Activated CD4-positive, CD25-positive, alpha-beta regulatory T cell (primary cell): ENCODE measurements around the gene SFXN2.
"Not testable (repeated sequence)": the region's sequence is repeated elsewhere in the genome, so short reads cannot be mapped to it uniquely, and the experiment has no call there.

Source experiments
- DNase-seq, 4 experiments: peaks; one replicate each; lab custom pipeline; 2025; lab: John Stamatoyannopoulos, UW

The SFXN2 gene

DNA sequence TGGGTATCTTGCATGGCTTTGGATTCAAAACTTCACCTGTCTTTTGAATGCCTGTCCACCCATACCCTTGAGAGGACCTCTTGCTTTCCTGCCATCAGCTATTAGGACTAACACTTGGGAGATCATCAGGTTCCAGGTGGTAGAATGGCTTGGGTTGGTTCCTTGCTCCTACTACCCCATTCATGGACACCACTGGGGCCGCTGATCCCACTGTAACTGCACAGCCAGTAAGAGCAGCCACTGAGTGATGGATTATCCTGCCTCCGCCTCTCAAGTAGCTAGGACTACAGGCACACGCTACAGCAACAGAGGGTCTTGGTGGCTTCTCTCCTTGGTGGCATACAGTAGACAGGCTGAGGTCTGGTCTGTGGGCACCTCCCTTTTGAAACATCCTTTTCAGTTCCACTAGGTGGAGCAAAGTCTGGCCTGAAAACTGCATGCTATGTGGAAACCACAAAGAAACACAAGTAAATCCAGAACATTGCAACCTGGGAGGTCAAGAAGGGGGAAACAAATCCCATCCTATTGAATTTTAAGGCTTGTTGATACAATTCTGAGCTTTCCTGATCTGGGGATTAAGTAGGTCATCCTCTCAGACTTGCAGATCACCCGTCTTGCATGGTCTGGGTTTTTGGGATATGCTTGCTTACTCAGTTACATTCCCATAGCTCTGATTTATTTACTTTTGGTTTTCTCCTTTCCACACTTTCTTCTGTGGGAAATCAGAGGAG, 38.7 kb downstream of the SFXN2 start:
- DNase-seq = no peak

DNA sequence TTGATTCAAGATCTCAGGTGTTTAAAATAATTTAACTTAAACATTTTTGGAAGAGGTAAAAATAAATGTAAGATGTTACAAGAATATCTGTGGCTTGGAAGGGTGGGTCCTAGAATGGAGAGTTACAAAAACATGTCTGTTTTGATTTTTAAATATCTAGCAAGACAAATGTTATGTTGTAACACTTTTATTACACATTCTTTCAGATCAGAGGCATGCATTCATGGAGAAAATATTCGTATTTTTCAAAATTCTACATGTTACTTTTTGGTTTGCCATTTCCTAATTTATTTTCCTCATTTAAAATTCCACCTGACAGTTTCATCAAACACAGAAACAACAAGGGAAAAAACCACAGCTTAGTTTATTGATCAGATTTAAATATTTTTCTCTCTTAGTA, 39.3 kb downstream of the SFXN2 start:
- DNase-seq = no peak

DNA sequence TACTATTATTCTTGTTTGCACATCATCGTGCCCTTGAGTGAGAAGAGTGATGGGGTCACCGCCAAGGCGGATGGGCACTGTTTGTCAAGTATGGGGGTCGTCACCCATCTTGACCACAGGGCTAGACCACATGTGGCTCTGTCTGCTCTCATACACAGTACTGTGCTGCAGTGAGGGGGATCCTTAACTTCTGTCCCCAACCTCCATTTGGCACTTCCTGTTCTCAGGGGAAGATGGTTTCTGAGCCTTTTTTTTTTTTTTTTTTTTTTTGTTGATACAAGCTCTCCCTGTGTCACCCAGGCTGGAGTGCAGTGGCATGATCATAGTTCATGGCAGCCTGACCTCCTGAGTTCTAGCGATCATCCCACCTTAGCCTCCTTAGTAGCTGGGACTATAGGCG, 42.9 kb downstream of the SFXN2 start:
- DNase-seq = no peak

DNA sequence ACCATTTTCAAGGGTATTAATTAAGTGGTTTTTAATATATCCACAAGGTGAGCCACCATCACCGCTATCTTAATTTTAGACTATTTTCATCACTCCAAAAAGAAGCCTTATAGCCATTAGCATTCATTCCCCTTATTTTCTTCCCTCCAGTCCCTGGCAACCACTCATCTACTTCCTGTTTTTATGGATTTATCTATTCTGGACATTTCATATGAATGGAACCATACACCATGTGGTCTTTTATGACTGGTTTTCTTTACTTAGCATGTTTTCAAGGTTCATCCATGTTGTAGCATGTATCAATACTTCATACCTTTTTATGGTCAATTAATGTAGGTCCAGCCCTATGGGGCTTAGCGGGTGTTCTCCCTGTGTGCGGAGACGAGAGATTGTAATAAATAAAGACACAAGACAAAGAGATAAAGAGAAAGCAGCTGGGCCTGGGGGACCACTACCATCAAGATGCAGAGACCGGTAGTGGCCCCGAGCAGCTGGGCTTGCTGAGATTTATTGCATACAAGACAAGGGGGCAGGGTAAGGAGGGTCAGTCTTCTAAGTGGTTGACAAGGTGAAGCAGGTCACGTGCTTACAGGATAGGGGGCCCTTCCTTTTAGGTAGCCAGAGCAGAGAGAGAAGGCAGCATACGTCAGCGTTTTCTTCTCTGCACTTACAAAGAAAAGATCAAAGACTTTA, 44.0 kb downstream of the SFXN2 start:
- no peak for DNase-seq

DNA sequence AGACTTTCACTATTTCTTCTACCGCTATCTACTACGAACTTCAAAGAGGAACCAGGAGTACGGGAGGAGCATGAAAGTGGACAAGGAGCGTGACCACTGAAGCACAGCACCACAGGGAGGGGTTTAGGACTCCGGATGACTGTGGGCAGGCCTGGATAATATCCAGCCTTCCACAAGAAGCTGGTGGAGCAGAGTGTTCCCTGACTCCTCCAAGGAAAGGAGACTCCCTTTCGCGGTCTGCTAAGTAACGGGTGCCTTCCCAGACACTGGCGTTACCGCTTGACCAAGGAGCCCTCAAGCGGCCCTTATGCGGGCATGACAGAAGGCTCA, 44.5 kb downstream of the SFXN2 start:
- DNase-seq = not testable (repeated sequence)

DNA sequence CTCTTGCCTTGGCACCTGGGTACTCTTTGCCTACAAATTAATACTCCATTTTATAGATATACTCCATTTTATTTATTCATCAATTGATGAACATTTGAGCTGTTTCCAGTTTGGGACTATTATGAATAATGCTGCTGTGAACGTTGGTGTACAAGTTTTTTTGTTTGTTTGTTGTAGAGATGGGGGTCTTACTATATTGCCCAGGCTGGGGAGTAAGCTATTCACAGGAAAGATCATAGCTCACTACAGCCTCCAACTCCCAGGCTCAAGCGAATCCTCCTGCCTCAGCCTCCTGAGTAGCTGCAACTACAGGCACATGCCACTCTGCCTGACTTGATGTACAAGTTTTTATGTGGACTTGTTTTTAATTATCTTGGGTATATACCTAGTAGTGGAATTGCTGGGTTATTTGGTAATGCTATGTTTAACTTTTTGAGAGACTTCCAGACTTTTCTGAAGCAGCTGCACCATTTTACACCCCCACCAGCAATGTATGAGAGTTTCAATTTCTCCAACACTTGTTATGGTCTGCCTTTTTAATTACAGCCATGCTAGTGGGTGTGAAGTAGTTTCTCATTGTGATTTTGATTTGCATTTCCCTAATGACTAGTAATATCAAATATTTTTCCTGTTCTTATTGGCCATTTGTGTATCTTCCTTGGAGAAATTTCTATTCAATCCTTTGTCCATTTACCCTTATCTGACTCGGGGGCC, 45.2 kb downstream of the SFXN2 start:
- DNase-seq = no peak

DNA sequence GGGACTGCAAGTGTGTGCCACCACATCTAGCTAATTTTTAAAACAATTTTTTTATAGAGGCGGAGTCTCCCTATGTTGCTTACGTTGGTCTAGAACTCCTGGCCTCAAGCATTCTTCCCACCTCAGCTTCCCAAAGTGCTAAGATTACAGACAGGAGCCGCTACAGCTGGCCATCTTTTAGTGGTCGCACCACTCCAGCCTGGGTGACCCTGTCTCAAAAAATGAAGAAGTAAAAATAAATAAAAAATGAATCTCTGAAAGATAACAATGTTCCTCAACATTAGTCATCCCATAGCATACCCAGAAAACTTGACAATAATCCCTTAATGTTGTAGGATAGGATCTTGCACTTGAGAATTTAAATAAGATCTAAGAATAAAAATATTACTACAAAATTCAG, 47.5 kb downstream of the SFXN2 start:
- no peak for DNase-seq

DNA sequence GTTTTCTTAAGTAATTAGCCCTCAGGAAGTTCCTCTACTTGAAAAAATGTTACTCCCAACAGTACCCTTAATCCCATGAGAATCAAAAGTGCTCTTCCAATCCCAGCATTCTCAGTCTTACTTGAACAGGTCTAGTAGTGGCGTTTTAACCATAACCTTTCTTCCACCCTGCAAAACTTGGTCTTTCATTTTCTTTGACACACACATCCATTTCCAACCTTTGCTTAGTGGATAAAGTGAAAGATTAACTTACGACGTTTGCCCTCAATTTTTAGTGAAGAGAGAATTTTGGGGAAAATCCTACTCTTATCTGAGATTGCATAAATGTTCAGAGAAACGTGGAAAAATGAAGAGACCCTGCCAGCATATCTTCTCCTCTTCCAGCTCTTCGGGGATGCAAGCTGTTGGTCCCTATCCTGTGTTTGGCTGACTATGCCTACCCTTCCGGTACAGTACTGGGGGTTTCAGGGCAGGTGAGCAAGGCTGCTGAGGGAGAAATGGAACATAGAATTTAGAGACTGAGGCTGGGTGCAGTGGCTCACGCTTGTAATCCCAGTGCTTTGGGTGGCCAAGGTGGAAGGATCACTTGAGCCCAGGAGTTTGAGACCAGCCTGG, 48.1 kb downstream of the SFXN2 start:
- no peak for DNase-seq

DNA sequence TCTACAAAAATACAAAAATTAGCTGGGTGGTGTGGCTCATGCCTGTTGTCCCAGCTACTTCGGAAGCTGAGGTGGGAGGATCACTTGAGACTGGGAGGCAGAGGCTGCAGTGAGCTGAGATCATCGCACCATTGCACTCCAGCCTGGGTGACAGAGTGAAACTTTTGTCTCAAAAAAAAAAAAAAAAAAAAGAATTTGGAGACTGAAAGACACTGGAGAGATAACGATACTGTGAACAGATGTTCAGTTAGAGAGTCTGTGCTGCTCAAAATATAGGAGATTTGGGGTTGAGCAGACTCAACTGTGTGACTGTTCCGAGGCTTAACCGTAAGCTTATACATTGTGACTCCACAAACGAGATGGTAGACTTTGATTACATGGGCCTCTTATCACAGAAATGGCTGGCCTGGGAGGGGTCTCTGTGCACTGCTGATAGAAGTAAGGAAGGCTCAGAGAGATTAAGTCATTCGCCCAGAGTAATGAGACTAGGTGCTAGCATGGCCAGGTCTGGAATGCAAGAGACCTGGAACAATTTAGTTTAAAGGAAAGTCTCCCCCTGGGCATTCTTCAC, 48.7 kb downstream of the SFXN2 start:
- DNase-seq = no peak

DNA sequence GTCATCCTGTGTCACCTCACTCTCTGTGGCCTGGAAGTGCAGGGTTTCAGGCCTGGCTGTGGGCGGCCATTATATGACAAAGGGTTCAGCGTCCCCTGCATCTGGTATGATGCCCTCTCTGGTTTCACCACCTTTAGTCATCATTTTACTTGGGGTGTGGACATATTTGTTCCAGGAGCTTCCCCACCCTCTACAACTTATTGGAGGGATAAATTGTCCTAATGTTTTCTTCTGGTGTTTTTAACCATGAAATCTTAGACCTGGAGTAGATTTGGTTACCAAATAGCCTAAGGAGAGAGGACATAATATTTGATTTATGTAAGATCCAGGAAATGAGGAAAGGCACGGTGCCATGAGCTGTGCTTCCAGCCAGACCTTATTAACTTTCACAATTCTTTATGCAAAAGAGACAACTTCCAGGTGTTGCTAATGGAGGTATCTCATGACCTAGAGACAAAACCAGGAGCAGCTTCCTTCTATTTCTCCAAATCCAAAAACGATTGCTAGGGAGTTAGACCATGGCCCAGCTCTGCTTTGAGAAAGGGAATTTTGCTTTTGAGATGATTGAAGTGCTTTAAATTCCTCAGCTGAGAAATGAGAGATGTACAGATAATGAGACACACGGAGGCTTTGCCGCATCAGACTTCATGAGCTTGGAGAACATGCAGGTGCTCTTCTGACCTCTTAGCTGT, 50.2 kb downstream of the SFXN2 start:
- no peak for DNase-seq

DNA sequence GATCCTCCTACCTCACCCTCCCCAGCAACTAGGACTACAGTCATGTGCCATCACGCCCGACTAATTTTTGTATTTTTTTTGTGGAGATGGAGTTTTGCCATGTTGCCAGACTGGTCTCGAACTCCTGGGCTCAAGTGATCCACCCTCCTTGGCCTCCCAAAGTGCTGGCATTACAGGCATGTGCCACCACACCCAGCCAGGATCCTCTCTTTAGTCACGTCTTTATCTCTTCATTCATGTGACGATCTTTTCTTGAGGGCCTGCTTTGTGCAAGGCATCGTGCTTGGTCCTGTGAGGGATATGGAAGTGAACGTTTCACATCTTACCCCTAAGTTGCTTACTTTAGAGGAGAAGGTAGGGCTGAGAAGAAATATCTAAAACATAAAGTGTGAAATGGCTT, 50.9 kb downstream of the SFXN2 start:
- DNase-seq = no peak

DNA sequence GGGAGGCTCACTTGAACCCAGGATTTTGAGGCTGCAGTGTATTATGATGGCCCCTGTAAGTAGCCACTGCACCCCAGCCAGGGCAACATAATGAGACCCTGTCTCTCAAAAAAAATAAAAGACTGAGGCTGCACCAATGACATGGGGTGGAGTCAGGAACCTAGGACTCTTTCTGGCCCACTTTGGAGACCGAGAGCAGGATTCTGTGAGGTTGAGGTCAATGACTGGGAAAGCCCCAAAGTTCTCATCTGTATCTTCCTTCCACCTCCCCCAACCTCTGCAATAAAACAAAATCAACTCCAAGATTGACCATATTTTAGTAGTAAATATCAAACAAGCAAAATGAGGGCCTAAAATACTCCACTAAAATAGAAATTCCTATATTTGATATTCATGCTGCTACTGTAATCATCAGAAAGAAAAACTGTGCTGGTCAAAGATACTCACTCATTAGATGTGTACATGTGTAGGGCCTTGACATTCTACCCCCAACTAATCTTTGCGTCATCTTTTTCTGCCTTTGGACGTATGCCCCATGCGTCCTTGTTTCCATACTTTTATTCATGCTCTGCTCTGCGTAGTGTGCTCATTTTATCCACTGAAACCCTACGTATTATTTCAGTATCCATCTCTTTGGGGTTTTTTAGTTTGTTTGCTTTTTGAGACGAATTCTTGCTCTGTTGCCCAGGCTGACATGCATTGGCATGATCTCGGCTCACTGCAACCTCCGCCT, 53.2 kb downstream of the SFXN2 start:
- no peak for DNase-seq

DNA sequence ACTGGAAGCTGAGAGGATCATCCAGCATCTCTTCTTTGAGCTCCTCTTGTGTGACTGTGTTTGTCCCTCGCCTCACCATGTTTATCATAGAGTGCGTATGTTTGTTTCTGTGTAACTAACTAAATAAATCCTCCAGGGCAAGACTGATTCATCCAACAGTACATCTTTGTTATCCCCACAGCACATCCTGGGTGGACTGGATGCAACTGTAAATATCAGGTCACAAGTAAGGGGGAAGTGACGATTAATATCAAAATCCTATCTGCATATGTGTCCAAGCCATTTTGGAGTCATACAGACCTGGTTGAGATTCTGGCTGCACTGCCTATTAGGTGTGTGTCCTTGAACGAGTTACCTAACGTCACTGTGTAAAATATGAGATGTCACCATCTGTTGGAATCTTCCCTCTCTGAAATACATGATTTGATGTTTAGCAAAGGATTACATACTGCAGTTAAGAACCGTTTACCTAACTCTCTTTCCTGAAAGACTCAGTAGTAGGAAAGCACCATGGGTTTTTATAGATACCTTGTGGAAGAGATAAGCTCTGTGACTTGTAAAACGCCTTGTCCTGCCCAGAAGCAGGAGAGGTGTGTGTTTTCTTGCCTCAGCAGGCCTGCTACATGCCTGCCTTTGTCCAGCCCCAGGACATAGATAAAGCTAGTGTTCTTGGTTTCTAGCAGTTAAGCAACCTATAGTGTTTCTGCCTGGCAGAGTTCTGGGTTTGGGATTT, 55.1 kb downstream of the SFXN2 start:
- no peak for DNase-seq

DNA sequence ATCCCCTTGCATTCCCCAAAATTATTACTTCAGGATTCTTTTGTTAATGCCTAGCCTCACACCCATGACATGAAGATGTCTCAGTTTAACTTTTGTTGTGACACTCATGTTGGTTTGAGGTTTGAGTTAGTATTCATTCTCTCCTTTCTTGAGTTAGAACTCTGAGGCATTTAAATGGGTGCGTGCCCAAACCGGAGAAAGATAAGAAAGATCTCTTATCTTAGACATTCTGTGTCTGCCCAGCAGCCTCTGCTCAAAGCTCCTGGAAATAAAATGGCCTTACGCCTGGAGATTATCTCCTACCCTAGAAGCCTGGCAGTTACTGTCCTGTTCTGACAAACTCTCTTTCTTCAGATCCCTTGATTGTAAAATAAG, 55.7 kb downstream of the SFXN2 start:
- no peak for DNase-seq

DNA sequence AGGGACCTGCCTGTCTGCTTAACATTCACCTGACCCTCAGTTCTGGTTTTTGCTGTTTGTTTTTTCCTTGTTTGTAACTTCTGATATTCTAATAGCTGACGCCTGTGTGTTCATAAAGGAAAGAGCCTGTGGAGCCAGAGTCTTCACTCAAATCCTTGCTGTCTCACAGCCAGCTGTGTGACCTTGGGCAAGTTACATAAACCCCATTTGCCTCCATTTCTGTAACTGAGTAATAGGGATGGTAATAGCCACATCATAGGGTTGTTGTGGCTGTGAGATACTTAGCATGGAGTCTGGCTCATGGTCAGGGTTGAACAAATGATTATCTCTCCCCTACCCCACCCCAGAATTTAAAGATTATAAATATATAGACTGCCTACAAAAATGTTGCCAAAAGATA, 56.4 kb downstream of the SFXN2 start:
- DNase-seq = no peak

DNA sequence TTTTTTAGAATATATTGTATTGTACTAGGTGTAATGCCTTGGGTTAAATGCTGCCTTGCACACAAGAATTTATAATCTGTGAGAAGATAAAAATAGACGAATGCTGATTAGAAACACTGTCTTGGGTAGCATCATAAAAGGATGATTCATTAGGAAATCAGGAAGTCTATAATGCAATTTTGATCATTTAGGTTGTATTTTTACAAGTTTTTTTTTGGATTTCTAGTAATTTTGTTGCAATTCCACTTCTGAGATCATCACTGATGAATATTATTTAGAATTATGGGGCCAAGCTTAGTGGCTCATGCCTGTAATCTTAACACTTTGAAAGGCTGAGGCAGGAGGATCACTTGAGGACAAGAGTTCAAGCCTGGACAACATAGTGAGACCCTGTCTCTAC, 58.9 kb downstream of the SFXN2 start:
- DNase-seq = no peak

DNA sequence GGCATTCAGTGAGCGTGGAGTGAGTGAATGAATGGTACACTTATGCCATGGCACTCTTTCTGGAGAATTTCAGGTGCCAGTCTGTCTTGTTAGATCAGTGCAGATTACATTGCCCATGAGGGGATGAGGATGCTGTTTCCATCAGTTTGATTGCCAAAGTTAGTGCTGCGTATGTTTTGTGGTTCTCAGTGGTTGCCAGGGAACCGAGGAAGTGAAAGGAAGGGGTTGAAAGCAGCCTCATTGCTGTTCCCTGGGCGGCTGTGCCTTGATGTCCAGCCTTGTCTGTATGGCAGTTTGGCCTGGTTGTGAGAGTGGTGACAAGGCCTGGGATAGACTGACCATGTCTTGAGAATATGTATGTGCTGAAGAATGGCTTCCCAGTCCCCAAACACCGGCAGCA, 59.5 kb downstream of the SFXN2 start:
- no peak for DNase-seq

DNA sequence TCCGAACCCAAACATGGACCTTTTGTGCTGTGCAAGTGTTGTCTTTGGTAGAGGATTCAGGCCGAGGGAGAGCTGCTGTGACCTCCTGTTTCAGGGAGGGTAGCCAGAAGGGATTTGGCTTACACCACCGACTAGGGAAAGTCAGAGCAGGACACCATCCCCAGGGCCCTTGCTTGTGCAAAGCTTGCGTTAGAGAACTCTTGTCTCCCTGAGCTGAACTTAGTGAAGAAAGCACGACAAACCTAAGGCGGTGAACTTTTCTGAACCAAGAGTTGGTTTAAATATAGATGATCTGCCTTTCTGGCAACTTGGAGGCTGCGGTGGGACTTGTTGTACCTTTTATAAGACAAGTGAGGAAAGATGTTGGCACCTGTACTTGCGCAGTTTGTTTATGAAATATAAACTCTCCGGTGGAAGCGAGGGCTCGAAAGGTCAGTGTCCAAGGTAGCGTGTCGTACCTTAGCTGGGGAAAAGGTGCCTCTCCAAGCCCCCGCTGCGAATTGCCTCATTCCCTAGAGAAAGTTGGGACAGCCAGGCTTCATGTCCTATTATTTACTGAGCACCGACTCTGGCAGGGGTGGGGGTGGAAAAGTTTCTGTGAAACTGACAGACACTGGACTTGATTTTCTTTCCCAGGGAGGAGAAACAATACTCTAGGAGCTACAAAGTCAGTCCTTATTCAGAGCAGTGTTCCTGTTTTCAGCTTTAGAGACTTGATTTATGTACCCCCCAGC, 60.9 kb downstream of the SFXN2 start:
- DNase-seq = no peak

DNA sequence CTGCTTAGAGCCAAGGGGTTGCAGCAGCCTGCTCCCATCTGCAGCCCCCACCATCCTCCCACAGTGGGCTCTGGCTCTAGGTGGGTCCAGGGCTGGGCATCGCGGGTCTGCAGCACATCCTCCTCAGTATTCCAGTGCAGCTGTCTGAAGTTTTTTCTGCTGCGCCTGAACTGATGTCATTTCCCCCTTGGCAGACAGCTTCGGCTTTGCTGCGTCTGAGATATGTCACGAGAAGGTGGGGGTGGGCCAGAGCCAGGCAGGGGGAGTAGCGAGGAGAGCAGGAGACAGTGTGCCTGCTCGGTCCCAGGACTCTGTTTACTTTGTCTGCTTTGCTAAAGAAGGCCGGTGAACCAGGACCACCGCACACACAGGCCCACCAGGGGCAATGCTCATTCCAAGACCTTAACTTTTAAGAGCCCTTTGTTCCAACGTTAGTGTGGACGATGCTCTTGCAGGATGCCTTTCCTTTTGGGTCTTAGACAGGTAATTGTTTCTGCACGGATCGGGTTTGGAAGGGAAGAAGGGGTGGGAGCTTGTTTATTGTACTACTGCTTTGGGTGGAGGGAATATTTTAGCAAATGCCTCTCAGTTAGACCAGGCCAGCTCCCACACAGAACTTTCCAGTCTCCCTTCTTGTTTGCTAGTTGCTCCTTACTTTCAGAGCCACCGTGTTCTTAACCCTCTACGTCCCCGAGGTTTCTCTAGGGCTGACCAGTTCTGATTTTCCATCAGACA, 61.7 kb downstream of the SFXN2 start:
- no peak for DNase-seq
